HCT116 (cell line): Measurements from ENCODE around the gene C2orf92. TPM values are rescaled to one million over a fixed set of nuclear protein-coding genes. Genes with fewer than 3 reads are reported as not detected.

Source experiments
- ATAC-seq: fragments of 200-7000 bp; cut with Tn5 transposase; 2 replicates; pipeline ENCODE4 v1.9.1; 2020; ENCODE audit warnings: mild to moderate bottlenecking, moderate library complexity
- BruUV-seq: library from RNA; stranded (reverse); fragments of 400-500 nt; replicated peaks from 2 replicates; lab custom pipeline; 2021; lab: Mats Ljungman, UMichigan
- CTCF ChIA-PET: fragments of 300-600 bp; sonication (Branson Sonifier 250); formaldehyde crosslinking; loops from one replicate; lab custom pipeline; 2021; ENCODE audit warnings: antibody characterized with exemption; lab: Charles Lee
- POLR2A ChIA-PET: fragments of 300-600, 350-600 bp; sonication (Branson Sonifier 250); formaldehyde crosslinking; loops from one replicate; lab custom pipeline; 2021; ENCODE audit warnings: antibody characterized with exemption; lab: Charles Lee
- RAD21 ChIA-PET, 2 experiments: fragments of 300-600 bp; sonication (Branson Sonifier 250); formaldehyde crosslinking; loops; one replicate each; lab custom pipeline; 2023; ENCODE audit warnings: low total read pairs in 2 of 2; ENCODE audit not compliant: uncharacterized antibody in 2 of 2, unreplicated experiment in 2 of 2, low non-redundant PET in 1 of 2; lab: Charles Lee
- DNase-seq: peaks from one replicate; pipeline ENCODE4 v3.0.0-alpha.2; 2010; ENCODE audit warnings: low read depth, low spot score
- H2AFZ ChIP-seq: fragments of 200-600 bp; shearing (Covaris generic), sonication (generic); 2 replicates; pipeline ENCODE4 v1.6.1; 2017; ENCODE audit warnings: low read depth, mixed run types, mixed read lengths, antibody characterized with exemption, low read length; ENCODE audit not compliant: poor library complexity, severe bottlenecking
- H3K27ac ChIP-seq: 2 replicates; pipeline ENCODE4 v1.5.1; 2012; ENCODE audit warnings: low read depth, low read length
- H3K27me3 ChIP-seq: fragments of 200-600 bp; sonication (generic); 2 replicates; pipeline ENCODE4 v1.6.1; 2016; ENCODE audit warnings: mixed run types, low read length, mixed read lengths; ENCODE audit not compliant: insufficient read depth
- H3K36me3 ChIP-seq, 2 experiments: fragments of 200-500 bp in 1 of 2; fragments of 200-600 bp in 1 of 2; sonication (Bioruptor generic) in 1 of 2; sonication (generic) in 1 of 2; 2 replicates each; pipeline versions ENCODE4 v1.5.1 to v1.6.1; 2014 to 2016; ENCODE audit warnings: low read length in 2 of 2, inconsistent platforms in 1 of 2, mixed read lengths in 1 of 2, mixed run types in 1 of 2; ENCODE audit not compliant: insufficient read depth in 2 of 2, control insufficient read depth in 1 of 2
- H3K4me1 ChIP-seq, 2 experiments: fragments of 200-600 bp in 1 of 2; sonication (generic) in 1 of 2; 2 replicates each; pipeline versions ENCODE4 v1.5.1 to v1.6.1; 2012 to 2017; ENCODE audit warnings: low read length in 2 of 2, inconsistent platforms in 1 of 2, mild to moderate bottlenecking in 1 of 2, mixed read lengths in 1 of 2, mixed run types in 1 of 2, moderate library complexity in 1 of 2; ENCODE audit not compliant: insufficient read depth in 2 of 2, control insufficient read depth in 1 of 2
- H3K4me2 ChIP-seq: fragments of 200-600 bp; sonication (generic); 2 replicates; pipeline ENCODE4 v1.6.1; 2017; ENCODE audit warnings: mixed run types, low read length, mixed read lengths
- H3K4me3 ChIP-seq, 2 experiments: fragments of 200-600 bp in 1 of 2; sonication (generic) in 1 of 2; replicated peaks in 1 of 2; 2 replicates each; pipeline ENCODE4 v1.5.1; 2011 to 2016; ENCODE audit warnings: low read length in 2 of 2, control low read depth in 1 of 2, low read depth in 1 of 2, mild to moderate bottlenecking in 1 of 2, mixed read lengths in 1 of 2, mixed run types in 1 of 2
- H3K79me2 ChIP-seq: fragments of 200-600 bp; sonication (generic); 2 replicates; pipeline ENCODE4 v1.6.1; 2017; ENCODE audit warnings: mild to moderate bottlenecking, mixed run types, low read length, moderate library complexity, mixed read lengths; ENCODE audit not compliant: insufficient read depth
- H3K9ac ChIP-seq: fragments of 200-600 bp; sonication (generic); 2 replicates; pipeline ENCODE4 v1.6.1; 2016; ENCODE audit warnings: low read length, mixed read lengths
- H3K9me2 ChIP-seq: fragments of 200-600 bp; sonication (generic), shearing (Covaris generic); 2 replicates; pipeline ENCODE4 v1.6.1; 2017; ENCODE audit warnings: mixed run types, mild to moderate bottlenecking, moderate library complexity; ENCODE audit not compliant: insufficient read depth
- H3K9me3 ChIP-seq, 2 experiments: fragments of 200-500 bp in 1 of 2; fragments of 200-600 bp in 1 of 2; sonication (Bioruptor generic) in 1 of 2; sonication (generic) in 1 of 2; 2 replicates each; pipeline ENCODE4 v1.6.1; 2014 to 2017; ENCODE audit warnings: low read length in 2 of 2, mixed read lengths in 2 of 2, inconsistent platforms in 1 of 2, low read depth in 1 of 2, mild to moderate bottlenecking in 1 of 2, mixed run types in 1 of 2, moderate library complexity in 1 of 2; ENCODE audit not compliant: control insufficient read depth in 1 of 2, insufficient read depth in 1 of 2
- H4K20me1 ChIP-seq: fragments of 200-600 bp; sonication (generic), shearing (Covaris generic); 2 replicates; pipeline ENCODE4 v1.6.1; 2017; ENCODE audit warnings: mixed run types, mild to moderate bottlenecking, moderate library complexity; ENCODE audit not compliant: insufficient read depth
- ATF3 ChIP-seq: IDR thresholded peaks from 2 replicates; pipeline ENCODE4 v1.6.1; 2012
- CBX3 ChIP-seq: IDR thresholded peaks from 2 replicates; pipeline ENCODE4 v1.6.1; 2012; ENCODE audit warnings: low read depth
- ELF1 ChIP-seq: IDR thresholded peaks from 2 replicates; pipeline ENCODE4 v1.6.1; 2012; ENCODE audit warnings: low read depth, borderline replicate concordance
- EZH2phosphoT487 ChIP-seq: fragments of 200-600 bp; IDR thresholded peaks from 2 replicates; pipeline ENCODE4 v1.6.1; 2018; ENCODE audit warnings: antibody characterized with exemption, borderline replicate concordance
- JUND ChIP-seq: IDR thresholded peaks from 2 replicates; pipeline ENCODE4 v1.6.1; 2012
- POLR2A ChIP-seq: IDR thresholded peaks from 2 replicates; pipeline ENCODE4 v1.7.0; 2011; ENCODE audit warnings: borderline replicate concordance; ENCODE audit not compliant: insufficient read depth, insufficient read length; ENCODE audit errors: extremely low read depth
- POLR2AphosphoS5 ChIP-seq: IDR thresholded peaks from 2 replicates; pipeline ENCODE4 v1.6.1; 2011; ENCODE audit warnings: mild to moderate bottlenecking, low read depth, low read length, moderate library complexity
- RAD21 ChIP-seq: IDR thresholded peaks from 2 replicates; pipeline ENCODE4 v1.6.1; 2012; ENCODE audit warnings: low read depth, mild to moderate bottlenecking
- REST ChIP-seq: IDR thresholded peaks from 2 replicates; pipeline ENCODE4 v1.6.1; 2012; ENCODE audit warnings: low read depth
- SIN3A ChIP-seq: IDR thresholded peaks from 2 replicates; pipeline ENCODE4 v1.6.1; 2012; ENCODE audit warnings: low read depth
- SP1 ChIP-seq: IDR thresholded peaks from 2 replicates; pipeline ENCODE4 v1.6.1; 2012; ENCODE audit warnings: low read depth
- SRF ChIP-seq: IDR thresholded peaks from 2 replicates; pipeline ENCODE4 v1.6.1; 2012; ENCODE audit warnings: low read depth
- YY1 ChIP-seq: IDR thresholded peaks from 2 replicates; pipeline ENCODE4 v1.6.1; 2011; ENCODE audit warnings: low read length, low read depth, moderate library complexity, mild to moderate bottlenecking; ENCODE audit not compliant: insufficient replicate concordance; ENCODE audit errors: extremely low read depth
- ZBTB33 ChIP-seq: IDR thresholded peaks from 2 replicates; pipeline ENCODE4 v1.6.1; 2011; ENCODE audit warnings: mild to moderate bottlenecking, low read length, moderate library complexity; ENCODE audit not compliant: insufficient replicate concordance; ENCODE audit errors: extremely low read depth
- intact Hi-C: fragments of 100-400 bp; cut with micrococcal nuclease; formaldehyde crosslinking; loops from 2 replicates; pipeline ENCODE4 v1.10.0; 2022
- total RNA-seq: library from RNA; stranded (reverse); gene quantifications from one replicate; pipeline ENCODE4 v1.2.1, GENCODE V29; 2021; ENCODE audit not compliant: unreplicated experiment

The C2orf92 gene
- total RNA-seq, 1 experiment from 2014 or later: 3.0 TPM

- H3K27ac ChIP-seq: no peak overlapping the region
- ChIA-PET POLR2A (no interaction called here), RAD21 (no interaction called here), CTCF (no interaction called here)
- intact Hi-C loops: no loop called here
- TF ChIP-seq POLR2AphosphoS5: no peak
- TF ChIP-seq POLR2A: no peak
- no peak for TF ChIP-seq ZBTB33
- no peak for TF ChIP-seq YY1
- no peak for TF ChIP-seq JUND
- no peak for TF ChIP-seq CBX3
- no peak for TF ChIP-seq SIN3A
- TF ChIP-seq SP1: no peak
- TF ChIP-seq EZH2phosphoT487: no peak
- TF ChIP-seq ATF3: no peak
- TF ChIP-seq RAD21: no peak
- TF ChIP-seq SRF: no peak
- TF ChIP-seq REST: no peak
- TF ChIP-seq ELF1: no peak
- no peaks in the 10 kb centered on the region for H3K9me2 ChIP-seq
- DNase-seq (no peak), ATAC-seq (no peak)
- no TSS peak for BruUV-seq
- no peak overlapping the region for H2AFZ ChIP-seq
- no peak overlapping the region for H3K9ac ChIP-seq
- H3K4me1 ChIP-seq: peaks cover 0 to 6% of the 10 kb centered on the region in 2 experiments; a peak in 2 of 4 replicates
- no peak overlapping the region for H3K4me3 ChIP-seq
- H3K4me2 ChIP-seq: no peak overlapping the region
- no peaks in the 10 kb centered on the region for H3K79me2 ChIP-seq
- no peaks in the 10 kb centered on the region for H4K20me1 ChIP-seq
- H3K27me3 ChIP-seq: no peaks in the 10 kb centered on the region
- H3K36me3 ChIP-seq: no peaks in the 10 kb centered on the region
- H3K9me3 ChIP-seq: no peaks in the 10 kb centered on the region
Measured at GRCh38 chr2:97706708-97707345, 37.3 kb downstream of the C2orf92 start.
